Right lobe of liver (tissue), 6 donors: Measurements from ENCODE around the gene PSMD1. TPM values are rescaled to one million over a fixed set of nuclear protein-coding genes. Genes with fewer than 3 reads are reported as not detected.

Source experiments
- ATAC-seq, 4 donors: fragments of 200-7000 bp; cut with Tn5 transposase; one replicate each; pipeline ENCODE4 v1.9.1; 2020; ENCODE audit warnings: mild to moderate bottlenecking in 4 of 4, moderate library complexity in 4 of 4
- DNase-seq, 3 donors: peaks; one replicate each; pipeline ENCODE4 v3.0.0-alpha.2; 2020
- H3K27ac ChIP-seq, 3 donors: fragments of 200-600 bp; one replicate each; pipeline ENCODE4 v1.8.0; 2022
- H3K27me3 ChIP-seq, 2 donors: fragments of 200-600 bp; one replicate each; pipeline ENCODE4 v1.8.0; 2022
- H3K36me3 ChIP-seq, 4 donors: fragments of 200-600 bp; sonication (generic) in 1 of 4; one replicate each; pipeline versions ENCODE4 v1.5.1 to v1.8.0; 2017 to 2022; ENCODE audit warnings: control low read depth in 1 of 4
- H3K4me1 ChIP-seq, 4 donors: fragments of 200-600 bp; sonication (generic) in 1 of 4; one replicate each; pipeline versions ENCODE4 v1.5.1 to v1.8.0; 2017 to 2022; ENCODE audit warnings: control low read depth in 1 of 4
- H3K4me3 ChIP-seq, 3 donors: fragments of 200-600 bp; one replicate each; pipeline ENCODE4 v1.8.0; 2022
- H3K9me3 ChIP-seq, 4 donors: fragments of 200-600 bp; sonication (generic) in 1 of 4; one replicate each; pipeline versions ENCODE4 v1.5.1 to v1.8.0; 2017 to 2022; ENCODE audit warnings: control low read depth in 1 of 4
- POLR2A ChIP-seq: fragments of 450-650 bp; IDR thresholded peaks from one replicate; pipeline ENCODE4 v1.6.1; 2017; ENCODE audit warnings: antibody characterized with exemption, mild to moderate bottlenecking
- WGBS: methylation state at CpG from one replicate; pipeline ENCODE4 v1.1.6; 2018; ENCODE audit warnings: low coverage, low lambda C conversion rate; ENCODE audit not compliant: insufficient coverage; ENCODE audit errors: missing lambda C conversion rate; 5-methylcytosine and 5-hydroxymethylcytosine counted together
- intact Hi-C, 2 donors: fragments of 100-400 bp; cut with DNase I; formaldehyde crosslinking; loops; one replicate each; pipeline versions ENCODE4 v1.11.2 to v1.14.1; 2022
- total RNA-seq, 6 experiments: library from RNA; depleted of rRNA in 2 of 6; stranded (reverse); fragments of >200 nt in 2 of 6; fragmentation: NEBNext Ultra II Directional in 3 of 6; extraction: Animal tissue kit (Norgen Biotek cat#: 25700) in 3 of 6; gene quantifications; one replicate each; pipeline versions ENCODE4 v1.1.0 to v1.2.4, GENCODE V29; 2016 to 2023
- TF ChIP-seq, protein P1 (sequence below), 4 donors: fragments of 200-600 bp in 3 of 4; fragments of 450-650 bp in 1 of 4; IDR thresholded peaks; one replicate each; pipeline versions ENCODE4 v1.5.1 to v1.8.0; 2016 to 2022; ENCODE audit warnings: antibody characterized with exemption in 4 of 4, mild to moderate bottlenecking in 2 of 4
- donor health status: DM: no; HTN: yes; CAD: no.
- donor health status: DM: no; HTN: no; CAD: no.
- donor health status: DM: no; HTN: no; CAD: no.
- donor health status: DM: no; HTN: yes; CAD: no.
- donor health status: DM: no; HTN: yes; CAD: no.

Gene PSMD1
- total RNA-seq, 6 experiments from 2014 or later = 46.4 to 62.3 (median 55.5) TPM

DNA sequence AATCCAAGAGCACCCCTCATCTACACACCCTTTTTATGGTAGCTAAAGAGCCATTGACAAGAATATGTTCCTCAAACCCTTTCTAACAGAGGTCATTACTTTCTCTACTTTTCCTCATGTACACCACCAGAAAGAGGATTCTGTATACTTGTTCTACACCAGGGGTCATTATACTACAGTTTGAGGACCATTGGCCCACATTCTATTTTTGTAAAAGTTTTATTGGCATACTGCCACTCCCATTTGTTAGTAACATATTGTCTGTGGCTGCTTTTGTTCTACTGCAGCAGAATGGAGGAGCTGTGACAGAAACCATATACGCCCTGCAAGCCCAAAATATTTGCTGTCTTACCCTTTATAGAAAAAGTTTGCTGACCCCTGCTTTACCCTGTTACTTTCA lies 53.9 kb downstream of the PSMD1 start:
- H3K4me3 ChIP-seq = no peak overlapping the region
- no peak for TF ChIP-seq POLR2A
- TF ChIP-seq, protein P1, sequence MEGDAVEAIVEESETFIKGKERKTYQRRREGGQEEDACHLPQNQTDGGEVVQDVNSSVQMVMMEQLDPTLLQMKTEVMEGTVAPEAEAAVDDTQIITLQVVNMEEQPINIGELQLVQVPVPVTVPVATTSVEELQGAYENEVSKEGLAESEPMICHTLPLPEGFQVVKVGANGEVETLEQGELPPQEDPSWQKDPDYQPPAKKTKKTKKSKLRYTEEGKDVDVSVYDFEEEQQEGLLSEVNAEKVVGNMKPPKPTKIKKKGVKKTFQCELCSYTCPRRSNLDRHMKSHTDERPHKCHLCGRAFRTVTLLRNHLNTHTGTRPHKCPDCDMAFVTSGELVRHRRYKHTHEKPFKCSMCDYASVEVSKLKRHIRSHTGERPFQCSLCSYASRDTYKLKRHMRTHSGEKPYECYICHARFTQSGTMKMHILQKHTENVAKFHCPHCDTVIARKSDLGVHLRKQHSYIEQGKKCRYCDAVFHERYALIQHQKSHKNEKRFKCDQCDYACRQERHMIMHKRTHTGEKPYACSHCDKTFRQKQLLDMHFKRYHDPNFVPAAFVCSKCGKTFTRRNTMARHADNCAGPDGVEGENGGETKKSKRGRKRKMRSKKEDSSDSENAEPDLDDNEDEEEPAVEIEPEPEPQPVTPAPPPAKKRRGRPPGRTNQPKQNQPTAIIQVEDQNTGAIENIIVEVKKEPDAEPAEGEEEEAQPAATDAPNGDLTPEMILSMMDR (IDR thresholded peaks at IDR 0.05) = peak; percentile 14 to 28 (median 25)
- DNase-seq = no peak
- H3K4me1 ChIP-seq = no peaks in the 10 kb centered on the region
- no peaks in the 10 kb centered on the region for H3K9me3 ChIP-seq
- no peaks in the 10 kb centered on the region for H3K27me3 ChIP-seq
- peaks cover 0 to 23% (median 2%) of the 10 kb centered on the region in 4 donors for H3K36me3 ChIP-seq
- no peak overlapping the region for H3K27ac ChIP-seq
- intact Hi-C loops = no loop called here
- 50% methylated on average over 1 of the region's 1 CpG for WGBS
- ATAC-seq = peak; percentile 57 to 81 (median 60)

DNA sequence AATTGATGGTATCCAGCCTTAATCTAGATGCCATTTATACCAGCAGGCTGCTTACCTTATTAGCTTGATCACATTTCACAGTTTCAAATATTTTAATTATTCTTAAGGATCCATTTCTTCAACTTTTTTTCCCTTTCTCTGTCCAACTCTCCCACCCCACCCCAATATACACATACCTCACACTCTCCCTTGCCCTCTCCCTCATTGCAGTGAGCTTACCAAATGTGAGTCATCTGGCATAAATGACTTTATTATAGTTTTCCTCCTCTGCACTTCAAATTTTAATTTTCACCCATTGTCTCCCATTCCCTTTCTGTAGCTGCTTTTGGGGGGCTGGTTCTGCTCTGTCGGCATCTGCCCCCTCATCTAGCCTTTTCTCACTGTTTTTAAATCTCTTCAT lies 55.3 kb downstream of the PSMD1 start:
- Histone ChIP-seq H3K36me3 (peaks cover 0 to 23% (median 2%) of the 10 kb centered on the region in 4 donors), H3K4me3 (no peak overlapping the region), H3K4me1 (no peaks in the 10 kb centered on the region), H3K27ac (no peak overlapping the region), H3K27me3 (no peaks in the 10 kb centered on the region), H3K9me3 (no peaks in the 10 kb centered on the region)
- 100% methylated on average over 1 of the region's 1 CpG for WGBS
- no peak for ATAC-seq
- DNase-seq = no peak
- TF ChIP-seq, protein P1 (IDR thresholded peaks at IDR 0.05) = no peak
- TF ChIP-seq POLR2A = no peak
- intact Hi-C loops = no loop called here

DNA sequence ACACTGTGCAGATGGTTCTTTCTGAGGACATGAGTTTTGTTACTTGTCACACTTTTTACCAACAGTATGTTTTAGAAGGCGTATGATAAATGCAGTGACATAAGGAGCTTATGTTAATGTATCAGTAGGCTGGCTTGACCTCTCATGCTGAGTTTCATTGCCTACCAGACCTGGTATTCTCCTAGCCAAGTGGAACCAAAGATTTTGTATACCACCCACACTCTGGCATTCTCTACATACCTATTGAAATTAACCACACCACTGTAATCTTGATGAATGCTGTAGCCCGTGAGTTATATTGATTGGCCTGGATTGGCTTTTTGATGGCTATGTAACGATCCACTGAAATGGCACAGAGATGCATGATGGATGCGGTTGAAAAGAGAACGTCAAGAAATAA lies 56.8 kb downstream of the PSMD1 start:
- peaks cover 0 to 23% (median 2%) of the 10 kb centered on the region in 4 donors for H3K36me3 ChIP-seq
- H3K27ac ChIP-seq = no peak overlapping the region
- H3K27me3 ChIP-seq = no peaks in the 10 kb centered on the region
- WGBS = 98% methylated on average over 5 of the region's 5 CpGs
- H3K4me1 ChIP-seq = no peaks in the 10 kb centered on the region
- H3K9me3 ChIP-seq = no peaks in the 10 kb centered on the region
- no peak overlapping the region for H3K4me3 ChIP-seq
- ATAC-seq = no peak
- intact Hi-C loops = no loop called here
- TF ChIP-seq, protein P1 (IDR thresholded peaks at IDR 0.05) = no peak
- TF ChIP-seq POLR2A = no peak
- DNase-seq = no peak

DNA sequence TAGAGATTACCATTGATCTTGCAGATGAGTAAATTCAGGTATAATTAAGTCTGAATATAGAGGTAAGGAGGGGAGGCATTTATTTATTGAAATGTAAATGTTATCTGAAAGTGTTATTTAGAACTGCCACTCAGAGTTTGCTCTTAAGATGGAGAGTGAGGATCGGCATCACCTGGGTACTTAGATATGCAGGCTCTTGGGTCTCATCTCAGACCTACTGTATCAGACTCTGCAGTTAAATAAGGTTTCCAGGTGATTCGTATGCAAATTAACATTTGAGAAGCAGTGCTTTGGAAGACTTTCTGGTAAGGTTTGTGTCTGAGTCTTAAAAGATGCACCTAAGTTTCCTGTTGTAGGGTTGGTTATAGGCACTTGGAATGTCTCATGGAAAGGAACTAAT lies 59.0 kb downstream of the PSMD1 start:
- Histone ChIP-seq H3K4me1 (peaks cover 0 to 6% (median 0%) of the 10 kb centered on the region in 4 donors), H3K9me3 (no peaks in the 10 kb centered on the region), H3K27me3 (no peaks in the 10 kb centered on the region), H3K36me3 (peaks cover 0 to 9% (median 1%) of the 10 kb centered on the region in 4 donors), H3K4me3 (no peak overlapping the region), H3K27ac (no peak overlapping the region)
- ATAC-seq (no peak), DNase-seq (no peak)
- TF ChIP-seq, protein P1 (IDR thresholded peaks at IDR 0.05) = no peak
- TF ChIP-seq POLR2A = no peak
- 86% methylated on average over 1 of the region's 2 CpGs for WGBS
- intact Hi-C loops = no loop called here

DNA sequence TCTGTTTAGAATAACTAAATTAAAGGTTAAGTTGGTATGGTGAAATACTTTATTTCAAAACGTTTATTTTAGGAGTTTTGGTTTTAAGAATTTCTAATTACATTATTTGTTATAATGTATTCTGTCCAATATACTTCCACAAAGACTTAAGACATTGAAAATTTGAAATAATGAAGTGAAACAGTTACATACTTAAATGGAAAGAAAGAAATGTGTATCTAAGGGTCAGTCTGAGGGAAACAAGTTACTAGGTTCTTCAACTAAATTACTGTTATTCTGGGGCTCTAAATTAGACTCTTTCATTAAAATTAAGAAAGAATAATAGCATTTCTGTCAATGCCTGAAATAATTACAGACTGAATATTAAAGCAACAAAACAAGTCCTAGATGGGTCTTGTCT lies 60.5 kb downstream of the PSMD1 start:
- Histone ChIP-seq H3K4me3 (no peak overlapping the region), H3K27ac (no peak overlapping the region), H3K36me3 (peaks cover 0 to 9% (median 1%) of the 10 kb centered on the region in 4 donors), H3K27me3 (no peaks in the 10 kb centered on the region), H3K9me3 (no peaks in the 10 kb centered on the region), H3K4me1 (peaks cover 0 to 14% (median 0%) of the 10 kb centered on the region in 4 donors)
- ATAC-seq = no peak
- WGBS = 11% methylated on average over 1 of the region's 1 CpG
- TF ChIP-seq POLR2A = no peak
- TF ChIP-seq, protein P1 (IDR thresholded peaks at IDR 0.05) = no peak
- intact Hi-C loops = no loop called here
- DNase-seq = no peak
